ENCODE results near the gene STUB1. TPM values are rescaled to one million over a fixed set of nuclear protein-coding genes. Genes with fewer than 3 reads are reported as not detected.

Gene STUB1
- total and polyA plus RNA-seq, 2 of the 8 experiments (the other 6 are each of a cell fraction or from before 2014, with no cell fraction given): 89.9 to 103 TPM

GRCh38 chr16:675884-676564 is 4.2 kb upstream of the STUB1 start:
- TF ChIP-seq MAX (IDR thresholded peaks at IDR 0.05) (no peak), ASH2L (IDR thresholded peaks at IDR 0.05; ENCODE audit: low read length) (no peak), KDM4A (IDR thresholded peaks at IDR 0.05; ENCODE audit: low read depth, low read length, severe bottlenecking) (no peak), CREB1 (IDR thresholded peaks at IDR 0.05) (no peak), MAFK (IDR thresholded peaks at IDR 0.05; ENCODE audit: low read depth, low read length) (no peak), RFX5 (IDR thresholded peaks at IDR 0.05; ENCODE audit: borderline replicate concordance, low read depth, low read length) (no peak), HDAC6 (IDR thresholded peaks at IDR 0.05; ENCODE audit: low read depth, low read length) (no peak), SAP30 (IDR thresholded peaks at IDR 0.05; ENCODE audit: insufficient read depth, insufficient replicate concordance, low read length) (no peak), POLR2AphosphoS5 (IDR thresholded peaks at IDR 0.05; ENCODE audit: low read depth, low read length) (no peak), FOSL1 (IDR thresholded peaks at IDR 0.05; ENCODE audit: insufficient read depth, low read depth, low read length) (no peak)
- no peak overlapping the region for H4K5ac ChIP-seq (ENCODE audit: insufficient read length, low read depth, low read length)
- peak overlapping the region; percentile 96; the same call in 1 of the 2 replicates for H2BK12ac ChIP-seq (ENCODE audit: low read depth, low read length)
- H3K14ac ChIP-seq (ENCODE audit: insufficient read length): no peak overlapping the region
- POLR2A ChIA-PET (ENCODE audit: partially characterized antibody): interaction anchor here (1.2 to 13.3 kb wide), 19 partner anchors 8 to 127 kb away, joined by 3 to 214 read pairs (median 6); partner anchors contain the start of genes ANTKMT, CCDC78, JMJD8 and METTL26
- no peak for FAIRE-seq
- peaks cover 9 to 27% (median 19%) of the 10 kb centered on the region in 4 experiments; a peak in 7 of 8 replicates for H3K36me3 ChIP-seq (ENCODE audit: control insufficient read depth in 2 of 4, insufficient read depth in 4 of 4, low read length in 3 of 4)
- peaks cover 0 to 33% (median 25%) of the 10 kb centered on the region in 4 experiments; a peak in 6 of 7 replicates for H3K4me1 ChIP-seq (replicated peaks in 1 of 4; ENCODE audit: control insufficient read depth in 3 of 4, insufficient read depth in 4 of 4, low read length in 3 of 4)
- peaks cover 0 to 2% (median 0%) of the 10 kb centered on the region in 4 experiments; a peak in 2 of 7 replicates for H3K27me3 ChIP-seq (replicated peaks in 1 of 4; ENCODE audit: control insufficient read depth in 3 of 4, extremely low read depth in 1 of 4, insufficient read depth in 3 of 4, low read length in 3 of 4)
- no peak overlapping the region for H3K27ac ChIP-seq (ENCODE audit: low read depth, low read length)
- 89% methylated on average over 14 of the region's 25 CpGs; no CpG with 5 or more reads in 1 of the 2 experiments for WGBS, 2 experiments (ENCODE audit: extremely low coverage in 1 of 2, insufficient coverage in 1 of 2, insufficient read length in 1 of 2, insufficient replicate concordance in 2 of 2, low coverage in 1 of 2, low lambda C conversion rate in 2 of 2, missing lambda C conversion rate in 1 of 2)
- CTCF ChIA-PET (ENCODE audit: partially characterized antibody): interaction anchor here (0.7 to 12.0 kb wide), 9 partner anchors 8 to 94 kb away, joined by 3 to 75 read pairs (median 5); partner anchors contain the start of genes RHOT2 and WDR24
- H3K56ac ChIP-seq (replicated peaks; ENCODE audit: insufficient read length, low read depth, low read length): no peak overlapping the region
- H3K18ac ChIP-seq (ENCODE audit: extremely low read depth, low read length): peak overlapping the region; percentile 48; the same call in 1 of the 2 replicates
- DNase-seq (ENCODE audit: low read depth in 1 of 2, low spot score in 2 of 2): peak in 1 of 2 experiments; percentile 55
- peaks cover 0 to 1% of the 10 kb centered on the region in 2 experiments; a peak in 1 of 4 replicates for H3K79me2 ChIP-seq (ENCODE audit: control insufficient read depth in 1 of 2, insufficient read depth in 2 of 2, low read length in 2 of 2)
- no peak overlapping the region for H4K8ac ChIP-seq (ENCODE audit: extremely low read depth, insufficient read depth, low read length)
- peak overlapping the region; percentile 92; the same call in 1 of the 2 replicates for H2BK15ac ChIP-seq (ENCODE audit: low read length)
- no peak overlapping the region for H2AFZ ChIP-seq (ENCODE audit: low read length)
- H2AK5ac ChIP-seq (ENCODE audit: low read depth, low read length): peak overlapping the region; percentile 75; the same call in 1 of the 2 replicates
- peak overlapping the region; percentile 69 for H3K4ac ChIP-seq (replicated peaks; ENCODE audit: insufficient read length, low read depth, low read length)
- H2BK120ac ChIP-seq (replicated peaks; ENCODE audit: low read depth, low read length): no peak overlapping the region
- H3K4me3 ChIP-seq (ENCODE audit: extremely low read depth in 1 of 4, insufficient read depth in 2 of 4, low read depth in 3 of 4, low read length in 4 of 4): peak overlapping the region; percentile 29 to 74 (median 48); a peak in 6 of 8 replicates
- peak overlapping the region; percentile 61; the same call in 1 of the 2 replicates for H2BK20ac ChIP-seq (ENCODE audit: low read length)
- peaks cover 4 to 21% of the 10 kb centered on the region in 2 experiments for H4K20me1 ChIP-seq (replicated peaks in 1 of 2; ENCODE audit: control insufficient read depth in 1 of 2, insufficient read depth in 2 of 2, low read length in 2 of 2)
- H2BK5ac ChIP-seq (ENCODE audit: low read depth, low read length): no peak overlapping the region
- peaks cover under 1% of the 10 kb centered on the region; the same call in 1 of the 2 replicates for H3K79me1 ChIP-seq (ENCODE audit: low read depth, low read length)
- H4K91ac ChIP-seq (replicated peaks; ENCODE audit: insufficient read length, low read length): peak overlapping the region; percentile 52
- no peak overlapping the region; a peak in 1 of 7 replicates for H3K9ac ChIP-seq (replicated peaks in 1 of 4; ENCODE audit: extremely low read depth in 1 of 4, low read depth in 3 of 4, low read length in 3 of 4)
- peaks cover 12% of the 10 kb centered on the region for H3K23me2 ChIP-seq (ENCODE audit: low read depth, low read length)
- no peaks in the 10 kb centered on the region for H3K9me3 ChIP-seq (ENCODE audit: insufficient read depth in 2 of 2, low read depth in 1 of 2, low read length in 1 of 2)
- no peak overlapping the region for H3K23ac ChIP-seq (ENCODE audit: insufficient read length)
- H3K4me2 ChIP-seq (ENCODE audit: insufficient read depth in 1 of 2, low read depth in 2 of 2, low read length in 2 of 2): peak overlapping the region; percentile 79 to 99
